ENCODE measurements around the gene DOCK2. TPM values are rescaled to one million over a fixed set of nuclear protein-coding genes. Genes with fewer than 3 reads are reported as not detected.

Gene DOCK2
- polyA plus RNA-seq, 1 of the 3 experiments (the other 2 are of a cell fraction): 3.8 TPM

DNA sequence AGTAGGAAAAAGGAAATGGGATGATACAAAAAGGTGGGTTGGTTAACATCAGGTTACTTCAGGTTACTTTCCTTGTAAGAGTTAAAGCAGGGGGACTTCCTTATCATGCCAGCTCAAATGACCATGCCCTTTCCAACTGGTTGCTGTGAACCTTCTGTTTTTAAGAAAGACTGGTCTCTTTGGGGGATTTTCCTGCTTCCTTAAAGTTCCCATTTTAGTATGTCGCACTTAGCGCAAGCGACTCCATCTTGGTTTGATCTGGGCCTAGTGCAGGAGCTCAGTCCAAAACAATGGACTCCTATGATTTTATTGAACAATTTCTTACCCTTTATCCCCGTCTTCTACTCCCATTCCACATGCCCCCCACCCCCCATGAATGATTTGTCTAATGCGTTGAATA, 173.4 kb downstream of the DOCK2 start (continued):
- TF ChIP-seq, protein P1, sequence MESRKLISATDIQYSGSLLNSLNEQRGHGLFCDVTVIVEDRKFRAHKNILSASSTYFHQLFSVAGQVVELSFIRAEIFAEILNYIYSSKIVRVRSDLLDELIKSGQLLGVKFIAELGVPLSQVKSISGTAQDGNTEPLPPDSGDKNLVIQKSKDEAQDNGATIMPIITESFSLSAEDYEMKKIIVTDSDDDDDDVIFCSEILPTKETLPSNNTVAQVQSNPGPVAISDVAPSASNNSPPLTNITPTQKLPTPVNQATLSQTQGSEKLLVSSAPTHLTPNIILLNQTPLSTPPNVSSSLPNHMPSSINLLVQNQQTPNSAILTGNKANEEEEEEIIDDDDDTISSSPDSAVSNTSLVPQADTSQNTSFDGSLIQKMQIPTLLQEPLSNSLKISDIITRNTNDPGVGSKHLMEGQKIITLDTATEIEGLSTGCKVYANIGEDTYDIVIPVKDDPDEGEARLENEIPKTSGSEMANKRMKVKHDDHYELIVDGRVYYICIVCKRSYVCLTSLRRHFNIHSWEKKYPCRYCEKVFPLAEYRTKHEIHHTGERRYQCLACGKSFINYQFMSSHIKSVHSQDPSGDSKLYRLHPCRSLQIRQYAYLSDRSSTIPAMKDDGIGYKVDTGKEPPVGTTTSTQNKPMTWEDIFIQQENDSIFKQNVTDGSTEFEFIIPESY (IDR thresholded peaks at IDR 0.05; ENCODE audit: borderline replicate concordance, low read depth): no peak
- TF ChIP-seq SMC3 (IDR thresholded peaks at IDR 0.05; ENCODE audit: low read depth, low read length) (no peak), EZH2phosphoT487 (IDR thresholded peaks at IDR 0.05; ENCODE audit: borderline replicate concordance, low read depth) (no peak)

DNA sequence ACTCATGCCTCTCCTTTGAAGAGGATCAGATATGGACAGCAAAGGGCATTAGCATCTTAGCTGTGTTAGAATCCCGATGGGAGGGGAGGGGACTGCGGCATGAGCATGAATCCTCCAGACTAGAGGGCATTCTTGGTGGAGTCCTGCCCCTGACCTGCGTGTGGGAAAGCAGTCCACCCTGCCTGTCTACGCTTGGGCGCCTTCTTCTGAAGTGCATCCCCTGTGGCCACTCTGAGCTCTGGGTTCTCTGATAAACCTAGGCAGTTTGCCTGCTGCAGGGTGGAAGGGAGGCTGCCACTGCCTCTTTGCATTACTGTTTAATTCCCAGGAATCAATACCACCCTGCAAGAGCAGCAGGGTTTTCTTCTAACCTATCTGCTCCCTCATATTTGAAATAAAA, 173.9 kb downstream of the DOCK2 start:
- POLR2A ChIA-PET: no interaction called here
- no peaks in the 10 kb centered on the region for H3K9me2 ChIP-seq
- H3K27ac ChIP-seq (ENCODE audit: low read depth in 2 of 2, low read length in 1 of 2): no peak overlapping the region
- no peak for TF ChIP-seq JUND (IDR thresholded peaks at IDR 0.05)
- TF ChIP-seq RAD21 (IDR thresholded peaks at IDR 0.05; ENCODE audit: low read length): no peak
- TF ChIP-seq MEF2A (IDR thresholded peaks at IDR 0.05; ENCODE audit: borderline replicate concordance, low read depth): no peak
- TF ChIP-seq, protein P2, sequence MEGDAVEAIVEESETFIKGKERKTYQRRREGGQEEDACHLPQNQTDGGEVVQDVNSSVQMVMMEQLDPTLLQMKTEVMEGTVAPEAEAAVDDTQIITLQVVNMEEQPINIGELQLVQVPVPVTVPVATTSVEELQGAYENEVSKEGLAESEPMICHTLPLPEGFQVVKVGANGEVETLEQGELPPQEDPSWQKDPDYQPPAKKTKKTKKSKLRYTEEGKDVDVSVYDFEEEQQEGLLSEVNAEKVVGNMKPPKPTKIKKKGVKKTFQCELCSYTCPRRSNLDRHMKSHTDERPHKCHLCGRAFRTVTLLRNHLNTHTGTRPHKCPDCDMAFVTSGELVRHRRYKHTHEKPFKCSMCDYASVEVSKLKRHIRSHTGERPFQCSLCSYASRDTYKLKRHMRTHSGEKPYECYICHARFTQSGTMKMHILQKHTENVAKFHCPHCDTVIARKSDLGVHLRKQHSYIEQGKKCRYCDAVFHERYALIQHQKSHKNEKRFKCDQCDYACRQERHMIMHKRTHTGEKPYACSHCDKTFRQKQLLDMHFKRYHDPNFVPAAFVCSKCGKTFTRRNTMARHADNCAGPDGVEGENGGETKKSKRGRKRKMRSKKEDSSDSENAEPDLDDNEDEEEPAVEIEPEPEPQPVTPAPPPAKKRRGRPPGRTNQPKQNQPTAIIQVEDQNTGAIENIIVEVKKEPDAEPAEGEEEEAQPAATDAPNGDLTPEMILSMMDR (IDR thresholded peaks at IDR 0.05): no peak
- TF ChIP-seq YY1 (IDR thresholded peaks at IDR 0.05; ENCODE audit: low read depth): no peak
- TF ChIP-seq, protein P1 (IDR thresholded peaks at IDR 0.05; ENCODE audit: borderline replicate concordance, low read depth): no peak
- TF ChIP-seq ELF1 (IDR thresholded peaks at IDR 0.05): no peak
- TF ChIP-seq, protein P3, sequence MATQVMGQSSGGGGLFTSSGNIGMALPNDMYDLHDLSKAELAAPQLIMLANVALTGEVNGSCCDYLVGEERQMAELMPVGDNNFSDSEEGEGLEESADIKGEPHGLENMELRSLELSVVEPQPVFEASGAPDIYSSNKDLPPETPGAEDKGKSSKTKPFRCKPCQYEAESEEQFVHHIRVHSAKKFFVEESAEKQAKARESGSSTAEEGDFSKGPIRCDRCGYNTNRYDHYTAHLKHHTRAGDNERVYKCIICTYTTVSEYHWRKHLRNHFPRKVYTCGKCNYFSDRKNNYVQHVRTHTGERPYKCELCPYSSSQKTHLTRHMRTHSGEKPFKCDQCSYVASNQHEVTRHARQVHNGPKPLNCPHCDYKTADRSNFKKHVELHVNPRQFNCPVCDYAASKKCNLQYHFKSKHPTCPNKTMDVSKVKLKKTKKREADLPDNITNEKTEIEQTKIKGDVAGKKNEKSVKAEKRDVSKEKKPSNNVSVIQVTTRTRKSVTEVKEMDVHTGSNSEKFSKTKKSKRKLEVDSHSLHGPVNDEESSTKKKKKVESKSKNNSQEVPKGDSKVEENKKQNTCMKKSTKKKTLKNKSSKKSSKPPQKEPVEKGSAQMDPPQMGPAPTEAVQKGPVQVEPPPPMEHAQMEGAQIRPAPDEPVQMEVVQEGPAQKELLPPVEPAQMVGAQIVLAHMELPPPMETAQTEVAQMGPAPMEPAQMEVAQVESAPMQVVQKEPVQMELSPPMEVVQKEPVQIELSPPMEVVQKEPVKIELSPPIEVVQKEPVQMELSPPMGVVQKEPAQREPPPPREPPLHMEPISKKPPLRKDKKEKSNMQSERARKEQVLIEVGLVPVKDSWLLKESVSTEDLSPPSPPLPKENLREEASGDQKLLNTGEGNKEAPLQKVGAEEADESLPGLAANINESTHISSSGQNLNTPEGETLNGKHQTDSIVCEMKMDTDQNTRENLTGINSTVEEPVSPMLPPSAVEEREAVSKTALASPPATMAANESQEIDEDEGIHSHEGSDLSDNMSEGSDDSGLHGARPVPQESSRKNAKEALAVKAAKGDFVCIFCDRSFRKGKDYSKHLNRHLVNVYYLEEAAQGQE (IDR thresholded peaks at IDR 0.05; ENCODE audit: low read depth, low read length): no peak
- no peak for TF ChIP-seq TEAD4 (IDR thresholded peaks at IDR 0.05; ENCODE audit: borderline replicate concordance, insufficient read depth)
- TF ChIP-seq, protein P4, sequence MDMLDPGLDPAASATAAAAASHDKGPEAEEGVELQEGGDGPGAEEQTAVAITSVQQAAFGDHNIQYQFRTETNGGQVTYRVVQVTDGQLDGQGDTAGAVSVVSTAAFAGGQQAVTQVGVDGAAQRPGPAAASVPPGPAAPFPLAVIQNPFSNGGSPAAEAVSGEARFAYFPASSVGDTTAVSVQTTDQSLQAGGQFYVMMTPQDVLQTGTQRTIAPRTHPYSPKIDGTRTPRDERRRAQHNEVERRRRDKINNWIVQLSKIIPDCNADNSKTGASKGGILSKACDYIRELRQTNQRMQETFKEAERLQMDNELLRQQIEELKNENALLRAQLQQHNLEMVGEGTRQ (IDR thresholded peaks at IDR 0.05; ENCODE audit: borderline replicate concordance, low read depth, low read length): no peak
- TF ChIP-seq NFIC (IDR thresholded peaks at IDR 0.05; ENCODE audit: borderline replicate concordance): no peak
- TF ChIP-seq, protein P5, sequence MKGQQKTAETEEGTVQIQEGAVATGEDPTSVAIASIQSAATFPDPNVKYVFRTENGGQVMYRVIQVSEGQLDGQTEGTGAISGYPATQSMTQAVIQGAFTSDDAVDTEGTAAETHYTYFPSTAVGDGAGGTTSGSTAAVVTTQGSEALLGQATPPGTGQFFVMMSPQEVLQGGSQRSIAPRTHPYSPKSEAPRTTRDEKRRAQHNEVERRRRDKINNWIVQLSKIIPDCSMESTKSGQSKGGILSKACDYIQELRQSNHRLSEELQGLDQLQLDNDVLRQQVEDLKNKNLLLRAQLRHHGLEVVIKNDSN (IDR thresholded peaks at IDR 0.05; ENCODE audit: borderline replicate concordance, low read depth): no peak
- no peak for TF ChIP-seq FOXM1 (IDR thresholded peaks at IDR 0.05; ENCODE audit: low read depth)
- no peaks in the 10 kb centered on the region for H3K36me3 ChIP-seq (replicated peaks in 1 of 2; ENCODE audit: control insufficient read depth in 1 of 2, insufficient read depth in 2 of 2, low read length in 1 of 2)
- H3K4me1 ChIP-seq (ENCODE audit: control insufficient read depth in 1 of 2, insufficient read depth in 2 of 2, low read depth in 1 of 2, low read length in 1 of 2): no peaks in the 10 kb centered on the region
- H3K9ac ChIP-seq: no peak overlapping the region
- CTCF ChIA-PET: interaction anchor here (1.2 kb wide), 1 partner anchor 170 kb away, joined by 3 read pairs; no protein-coding TSS in a partner anchor
- no peaks in the 10 kb centered on the region for H4K20me1 ChIP-seq (ENCODE audit: insufficient read depth)
- no peaks in the 10 kb centered on the region for H3K9me3 ChIP-seq
- DNase-seq: no peak
- H3K79me2 ChIP-seq (ENCODE audit: insufficient read depth): no peaks in the 10 kb centered on the region
- no peak overlapping the region for H3K4me3 ChIP-seq (ENCODE audit: low read depth in 2 of 2, low read length in 1 of 2)
- 77% methylated on average over 2 of the region's 5 CpGs for WGBS (ENCODE audit: low lambda C conversion rate)
- H2AFZ ChIP-seq (ENCODE audit: low read depth): no peak overlapping the region
- H3K27me3 ChIP-seq (ENCODE audit: insufficient read depth): no peaks in the 10 kb centered on the region
- no peaks in the 10 kb centered on the region for H3F3A ChIP-seq (replicated peaks; ENCODE audit: insufficient read depth)
- no peak overlapping the region for H3K4me2 ChIP-seq

All from SK-N-SH (cell line).